Natural killer cell treated with Interleukin-12 subunit alpha and Interleukin-12 subunit beta and Interleukin-15 and Interleukin-18, amount 100 ng/mL, for 72 hours (primary cell): ENCODE results near the gene UBE2QL1. TPM values are rescaled to one million over a fixed set of nuclear protein-coding genes. Genes with fewer than 3 reads are reported as not detected.
A peak's percentile ranks its signal among the peaks of the same experiment; 100 is the strongest.

Experiments
- ATAC-seq, 2 donors: fragments of 150-1000 bp; cut with Tn5 transposase in 1 of 2; sonication (Bioruptor Pico), chemical (Tn5 transposase) in 1 of 2; 2 replicates each; pipeline ENCODE4 v1.10.0; 2021
- DNase-seq: peaks from one replicate; pipeline ENCODE4 v3.0.0; 2022; ENCODE audit warnings: low spot score
- H3K27ac Mint-ChIP-seq, 2 donors: 1 replicate in 1 of 2; 2 replicates in 1 of 2; pipeline ENCODE4 v1.8.0; 2022; ENCODE audit warnings: mixed read lengths in 2 of 2, mild to moderate bottlenecking in 1 of 2, moderate library complexity in 1 of 2
- H3K27me3 Mint-ChIP-seq, 2 donors: 1 replicate in 1 of 2; 2 replicates in 1 of 2; pipeline ENCODE4 v1.8.0; 2022; ENCODE audit warnings: mixed read lengths in 2 of 2
- H3K36me3 Mint-ChIP-seq: one replicate; pipeline ENCODE4 v1.8.0; 2022; ENCODE audit warnings: mixed read lengths
- H3K4me1 Mint-ChIP-seq, 2 donors: 1 replicate in 1 of 2; 2 replicates in 1 of 2; pipeline ENCODE4 v1.8.0; 2022; ENCODE audit warnings: low read depth in 2 of 2, mixed read lengths in 2 of 2, mild to moderate bottlenecking in 1 of 2
- H3K4me3 Mint-ChIP-seq: one replicate; pipeline ENCODE4 v1.8.0; 2022; ENCODE audit warnings: mixed read lengths
- H3K9me3 Mint-ChIP-seq: 2 replicates; pipeline ENCODE4 v1.8.0; 2022; ENCODE audit warnings: mixed read lengths
- total RNA-seq, 2 donors: library from RNA; stranded (reverse); gene quantifications; one replicate each; pipeline ENCODE4 v1.2.3, GENCODE V29; 2022

The UBE2QL1 gene
- total RNA-seq, 2 donors from 2014 or later: not detected

DNA sequence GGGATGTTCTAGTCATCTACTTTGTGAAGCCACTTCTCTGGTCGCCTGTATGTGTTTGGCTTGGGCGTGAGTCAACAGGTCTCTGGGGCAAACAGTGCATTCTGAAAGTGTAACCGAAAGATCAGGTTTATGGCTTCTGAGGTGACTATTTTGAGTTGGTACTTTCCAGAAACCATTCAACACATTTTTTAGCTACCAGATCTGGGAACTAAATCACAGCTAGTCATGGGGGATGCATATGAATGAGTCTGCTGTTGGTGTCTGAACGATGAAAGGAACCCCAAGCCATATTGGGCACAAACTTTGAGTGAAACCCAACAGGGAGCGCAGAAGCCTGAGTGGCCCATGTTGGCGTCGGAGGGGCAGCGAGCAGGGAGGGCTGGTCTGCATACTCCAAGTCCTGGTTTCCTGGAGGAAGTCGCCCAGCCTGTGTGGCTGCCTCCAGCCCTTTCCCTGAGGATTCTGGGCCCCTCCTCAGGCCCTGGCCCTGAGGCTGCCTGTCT is 35.3 kb downstream of the UBE2QL1 start:
- Mint-ChIP-seq H3K4me3 (no peak overlapping the region), H3K27me3 (peaks cover 11 to 19% of the 10 kb centered on the region in 2 donors), H3K9me3 (no peaks in the 10 kb centered on the region), H3K27ac (no peak overlapping the region), H3K36me3 (no peaks in the 10 kb centered on the region), H3K4me1 (no peaks in the 10 kb centered on the region)
- ATAC-seq: peak in 1 of 2 donors; percentile 53
- DNase-seq: peak; percentile 58

DNA sequence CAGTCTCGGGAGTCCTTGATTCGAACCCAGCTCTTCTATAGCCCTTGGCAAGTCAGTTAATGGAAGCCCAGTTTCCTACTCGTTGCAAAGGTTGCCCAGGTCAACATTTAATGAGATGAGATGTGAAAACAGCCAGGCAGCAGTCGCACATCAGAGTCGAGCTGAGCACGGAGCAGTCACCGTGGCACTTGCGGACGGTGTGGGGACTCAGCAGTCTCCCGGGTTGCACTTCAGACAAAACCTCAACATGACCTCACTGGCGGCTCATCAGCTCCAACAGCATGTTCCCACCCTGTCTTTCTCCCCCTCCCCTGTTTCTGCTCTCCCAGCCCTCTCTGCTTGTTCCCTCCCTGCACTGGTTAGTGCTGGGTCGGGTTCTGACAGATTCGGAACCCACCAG is 35.8 kb downstream of the UBE2QL1 start:
- Mint-ChIP-seq H3K27ac (no peak overlapping the region), H3K27me3 (peaks cover 11 to 19% of the 10 kb centered on the region in 2 donors), H3K36me3 (no peaks in the 10 kb centered on the region), H3K4me1 (no peaks in the 10 kb centered on the region), H3K9me3 (no peaks in the 10 kb centered on the region), H3K4me3 (no peak overlapping the region)
- ATAC-seq: no peak
- peak; percentile 22 for DNase-seq

DNA sequence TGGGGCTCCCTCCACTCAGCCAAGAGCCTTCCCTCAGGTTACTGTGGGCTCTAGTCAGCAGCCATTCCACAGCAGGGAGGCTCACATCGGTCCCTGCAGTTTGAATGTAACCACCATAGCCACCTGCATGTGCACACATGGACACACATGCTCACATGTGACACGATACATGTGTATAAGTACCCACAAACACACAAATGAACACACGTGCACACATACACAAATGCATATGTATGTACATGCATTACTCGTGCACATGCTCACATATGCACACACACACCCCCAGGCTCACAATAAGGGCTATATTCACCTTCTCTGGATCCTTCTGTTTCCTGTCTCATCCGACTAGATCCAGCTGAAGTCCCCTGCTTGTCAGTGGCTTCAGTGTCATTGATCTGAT is 36.2 kb downstream of the UBE2QL1 start:
- Mint-ChIP-seq H3K27ac (no peak overlapping the region), H3K4me3 (no peak overlapping the region), H3K27me3 (peaks cover 11 to 19% of the 10 kb centered on the region in 2 donors), H3K4me1 (no peaks in the 10 kb centered on the region), H3K9me3 (no peaks in the 10 kb centered on the region), H3K36me3 (no peaks in the 10 kb centered on the region)
- DNase-seq (peak; percentile 23), ATAC-seq (no peak)

DNA sequence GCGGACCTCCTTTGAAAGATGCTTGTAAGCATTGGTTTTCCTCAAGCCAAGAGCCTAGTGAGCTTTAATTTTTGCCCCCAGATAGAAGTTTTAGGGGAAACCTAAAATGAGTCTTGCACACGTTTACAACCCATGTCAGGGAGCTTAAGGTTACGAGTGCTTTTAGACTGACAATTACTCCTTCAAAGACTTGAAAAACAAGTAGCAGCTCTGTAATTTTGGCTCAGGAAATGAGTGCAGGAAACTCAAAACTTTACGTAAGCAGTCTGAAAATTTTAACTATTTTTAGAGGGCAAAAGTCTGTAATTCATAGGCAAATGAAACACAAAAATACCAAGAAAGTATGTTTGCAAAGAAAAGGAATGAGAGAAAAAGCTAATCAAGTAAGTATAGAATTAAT is 36.8 kb downstream of the UBE2QL1 start:
- Mint-ChIP-seq H3K4me3 (no peak overlapping the region), H3K27me3 (peaks cover 11 to 19% of the 10 kb centered on the region in 2 donors), H3K36me3 (no peaks in the 10 kb centered on the region), H3K4me1 (no peaks in the 10 kb centered on the region), H3K27ac (no peak overlapping the region), H3K9me3 (no peaks in the 10 kb centered on the region)
- DNase-seq (no peak), ATAC-seq (no peak)

DNA sequence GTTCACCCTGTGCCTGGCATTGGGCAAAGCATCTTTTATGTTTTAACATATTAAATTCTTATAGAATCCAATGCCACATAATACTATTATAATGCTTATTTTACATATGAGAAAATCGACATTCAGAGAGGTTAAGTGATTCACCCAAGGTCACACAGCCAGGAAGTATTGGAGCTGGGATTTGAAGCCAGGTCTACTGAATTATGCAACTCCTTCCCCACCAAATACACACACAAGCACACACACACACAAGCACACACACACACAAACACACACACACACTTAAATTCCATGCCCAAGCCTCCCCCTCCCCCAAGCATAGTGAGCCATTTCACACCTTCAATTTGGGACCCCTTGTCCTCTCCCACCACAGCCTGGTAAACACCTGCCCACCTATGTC is 37.4 kb downstream of the UBE2QL1 start:
- no peaks in the 10 kb centered on the region for H3K9me3 Mint-ChIP-seq
- H3K4me1 Mint-ChIP-seq: no peaks in the 10 kb centered on the region
- peaks cover 11 to 19% of the 10 kb centered on the region in 2 donors for H3K27me3 Mint-ChIP-seq
- no peaks in the 10 kb centered on the region for H3K36me3 Mint-ChIP-seq
- H3K27ac Mint-ChIP-seq: no peak overlapping the region
- DNase-seq (no peak), ATAC-seq (no peak)
- no peak overlapping the region for H3K4me3 Mint-ChIP-seq

DNA sequence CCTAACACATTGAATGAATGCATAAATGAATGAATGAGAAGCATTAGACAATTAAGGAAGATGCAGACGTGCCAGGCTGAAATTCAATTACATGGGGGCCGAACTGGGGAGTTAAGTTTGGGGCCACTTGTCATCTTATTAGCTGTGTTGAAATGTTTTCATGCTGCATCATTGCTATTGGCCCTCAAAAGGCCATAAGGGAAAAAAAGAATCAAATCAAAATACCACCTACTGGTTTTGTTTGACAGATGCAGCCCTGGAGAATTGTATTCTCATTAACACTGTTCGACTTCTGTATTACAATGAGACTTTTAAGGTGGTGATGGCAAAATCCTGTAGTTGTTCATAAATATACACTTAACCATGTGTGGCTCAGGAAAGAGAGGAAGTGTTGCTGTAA is 38.4 kb downstream of the UBE2QL1 start:
- H3K36me3 Mint-ChIP-seq: no peaks in the 10 kb centered on the region
- peaks cover 12 to 19% of the 10 kb centered on the region in 2 donors for H3K27me3 Mint-ChIP-seq
- no peaks in the 10 kb centered on the region for H3K4me1 Mint-ChIP-seq
- ATAC-seq: no peak
- no peak overlapping the region for H3K27ac Mint-ChIP-seq
- no peak overlapping the region for H3K4me3 Mint-ChIP-seq
- no peaks in the 10 kb centered on the region for H3K9me3 Mint-ChIP-seq
- no peak for DNase-seq

DNA sequence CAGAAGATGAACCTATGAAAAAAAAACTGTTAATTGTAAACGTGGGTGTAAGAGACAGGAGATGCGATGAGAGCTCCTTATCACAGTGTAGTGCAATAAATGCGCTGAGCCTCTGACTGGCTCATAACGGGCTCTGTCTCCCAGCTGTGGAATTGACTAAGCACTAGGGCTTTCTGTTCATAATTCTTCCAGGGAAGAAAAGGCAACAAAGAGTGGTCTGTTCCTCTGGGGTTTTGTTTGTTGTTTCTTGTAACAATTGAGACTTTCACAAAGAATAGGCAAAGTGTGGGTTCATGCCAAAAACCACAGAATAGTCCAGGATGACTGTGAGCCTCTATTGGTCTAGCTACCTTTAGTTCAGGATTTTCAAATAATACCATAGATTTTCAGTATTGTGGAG is 39.4 kb downstream of the UBE2QL1 start:
- no peaks in the 10 kb centered on the region for H3K4me1 Mint-ChIP-seq
- H3K27ac Mint-ChIP-seq: no peak overlapping the region
- H3K36me3 Mint-ChIP-seq: no peaks in the 10 kb centered on the region
- ATAC-seq (no peak), DNase-seq (peak; percentile 22)
- H3K27me3 Mint-ChIP-seq: peaks cover 15 to 19% of the 10 kb centered on the region in 2 donors
- no peak overlapping the region for H3K4me3 Mint-ChIP-seq
- no peaks in the 10 kb centered on the region for H3K9me3 Mint-ChIP-seq

DNA sequence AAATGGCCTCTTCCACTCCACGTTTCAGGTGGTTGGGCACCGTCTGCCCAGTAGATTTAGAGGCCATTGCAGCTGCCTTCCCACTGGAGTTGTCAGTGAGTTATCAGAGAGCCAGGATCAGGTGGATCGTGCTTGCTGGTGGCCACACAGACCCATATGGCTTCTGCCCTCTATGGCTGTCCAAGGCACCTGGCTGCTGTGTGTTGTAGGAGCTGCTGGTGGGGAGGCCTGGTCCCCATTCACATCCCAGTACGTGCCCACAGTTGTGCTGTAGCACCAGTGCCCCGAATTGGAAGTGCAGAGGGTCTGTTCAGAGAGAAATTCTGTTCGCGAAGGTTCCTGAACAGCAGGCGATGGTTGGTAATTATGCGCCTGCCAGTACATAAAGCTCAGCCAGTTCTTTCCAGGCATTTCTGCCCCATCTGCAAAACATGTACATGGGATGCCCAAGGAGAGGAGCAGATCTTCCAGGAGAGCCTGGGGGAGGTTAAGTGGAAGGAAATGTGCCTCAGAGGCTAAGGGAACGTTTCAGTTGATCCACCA is 41.1 kb downstream of the UBE2QL1 start:
- Mint-ChIP-seq H3K27ac (no peak overlapping the region), H3K36me3 (no peaks in the 10 kb centered on the region), H3K4me1 (no peaks in the 10 kb centered on the region), H3K4me3 (no peak overlapping the region), H3K27me3 (peaks cover 21 to 24% of the 10 kb centered on the region in 2 donors), H3K9me3 (no peaks in the 10 kb centered on the region)
- DNase-seq (no peak), ATAC-seq (no peak)

DNA sequence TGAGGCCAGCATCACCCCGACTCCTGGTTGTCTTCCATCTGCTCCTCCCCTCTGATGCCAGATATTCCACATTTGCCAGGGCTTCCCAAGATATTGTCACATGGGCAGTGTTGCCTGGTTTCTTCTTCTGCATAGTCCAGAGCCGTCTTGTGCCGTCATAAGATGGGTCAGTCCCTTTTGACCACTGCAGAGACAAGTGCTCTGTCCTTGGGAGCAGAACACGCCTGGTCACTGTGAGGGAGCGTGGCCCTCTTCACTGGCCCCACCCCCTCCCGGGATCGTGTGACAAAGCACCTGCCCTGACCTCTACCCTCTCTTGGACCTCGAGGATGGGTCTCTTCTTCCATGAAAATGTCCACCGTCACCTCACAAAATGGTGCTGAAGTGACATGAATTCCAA is 41.6 kb downstream of the UBE2QL1 start:
- no peaks in the 10 kb centered on the region for H3K4me1 Mint-ChIP-seq
- peaks cover 21 to 28% of the 10 kb centered on the region in 2 donors for H3K27me3 Mint-ChIP-seq
- H3K27ac Mint-ChIP-seq: no peak overlapping the region
- DNase-seq: peak; percentile 16
- H3K9me3 Mint-ChIP-seq: no peaks in the 10 kb centered on the region
- ATAC-seq: no peak
- no peak overlapping the region for H3K4me3 Mint-ChIP-seq
- no peaks in the 10 kb centered on the region for H3K36me3 Mint-ChIP-seq

DNA sequence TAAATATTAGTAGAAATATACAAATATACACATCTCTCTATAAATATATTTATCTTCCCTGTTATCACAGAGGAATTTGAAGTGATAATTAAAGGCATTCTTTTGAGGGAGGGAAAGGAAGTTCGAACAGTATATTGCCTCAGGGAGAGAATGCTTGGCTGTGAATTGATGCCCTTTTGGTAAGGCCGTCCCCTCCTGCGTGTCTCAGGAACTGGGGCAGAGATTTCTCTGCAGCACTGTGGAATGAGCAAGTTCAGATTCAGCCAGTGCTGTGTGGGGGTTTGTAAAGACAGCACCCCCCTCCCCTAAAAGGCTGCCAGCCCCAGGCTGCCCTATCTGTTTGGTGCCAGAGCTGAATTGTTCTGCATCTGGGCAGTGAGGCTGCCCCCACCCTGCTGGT is 42.0 kb downstream of the UBE2QL1 start:
- Mint-ChIP-seq H3K4me3 (no peak overlapping the region), H3K27ac (no peak overlapping the region), H3K36me3 (no peaks in the 10 kb centered on the region), H3K9me3 (no peaks in the 10 kb centered on the region), H3K27me3 (peaks cover 22 to 28% of the 10 kb centered on the region in 2 donors), H3K4me1 (no peaks in the 10 kb centered on the region)
- no peak for DNase-seq
- ATAC-seq: no peak

DNA sequence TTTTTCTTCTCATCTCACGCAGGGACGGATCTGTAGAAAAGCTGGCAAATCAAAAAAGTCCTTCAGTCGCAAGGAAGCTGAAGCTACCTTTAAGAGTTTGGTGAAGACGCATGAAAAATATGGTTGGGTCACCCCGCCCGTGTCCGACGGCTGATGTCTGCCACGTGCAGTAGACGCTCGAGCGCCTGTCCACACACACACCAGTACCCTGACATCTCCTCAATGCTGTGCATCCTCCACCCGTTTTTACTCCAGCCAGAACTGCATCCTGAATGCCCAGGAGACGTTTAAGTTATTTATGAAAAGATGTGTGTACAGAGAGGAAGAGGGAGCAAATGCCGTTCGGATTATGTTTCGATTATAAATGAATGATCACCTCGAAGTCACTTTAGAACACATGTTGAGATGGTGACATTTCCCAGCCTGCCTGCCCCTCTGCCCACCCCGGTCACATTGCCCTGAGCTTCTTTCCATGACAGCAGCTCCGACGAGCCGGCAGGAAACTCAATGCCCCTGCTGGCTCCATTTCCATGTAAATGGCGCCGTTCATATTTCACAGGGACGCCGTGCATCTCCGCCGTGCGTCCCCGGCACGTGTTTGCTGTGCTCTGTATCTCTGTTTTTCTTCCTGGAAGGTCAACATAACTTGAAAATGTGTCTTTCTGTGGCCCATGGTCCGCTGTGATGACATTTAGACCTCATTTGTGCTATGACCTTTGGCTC is 42.7 kb downstream of the UBE2QL1 start:
- Mint-ChIP-seq H3K27me3 (peaks cover 22 to 25% of the 10 kb centered on the region in 2 donors), H3K36me3 (no peaks in the 10 kb centered on the region), H3K9me3 (no peaks in the 10 kb centered on the region), H3K27ac (no peak overlapping the region), H3K4me3 (no peak overlapping the region), H3K4me1 (no peaks in the 10 kb centered on the region)
- DNase-seq: peak; percentile 32
- ATAC-seq: no peak

DNA sequence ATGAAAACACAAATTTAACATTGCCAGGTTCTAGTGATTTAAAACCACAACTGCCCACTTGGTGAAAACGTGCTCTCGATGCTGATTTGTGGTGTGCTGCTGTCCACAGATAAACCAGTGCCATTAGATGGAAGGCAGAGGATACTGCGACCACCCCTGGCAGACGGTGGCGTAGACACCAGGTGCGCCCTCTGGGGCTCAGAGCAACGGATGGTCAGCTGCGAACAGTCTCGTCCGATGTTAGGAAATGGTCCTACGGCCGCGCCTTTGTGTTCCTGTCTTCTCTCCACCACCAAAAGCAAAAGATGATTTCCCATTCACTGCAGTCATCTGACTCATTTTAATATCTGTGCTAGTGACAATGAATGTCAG is 43.2 kb downstream of the UBE2QL1 start:
- no peak for ATAC-seq
- H3K4me3 Mint-ChIP-seq: no peak overlapping the region

DNA sequence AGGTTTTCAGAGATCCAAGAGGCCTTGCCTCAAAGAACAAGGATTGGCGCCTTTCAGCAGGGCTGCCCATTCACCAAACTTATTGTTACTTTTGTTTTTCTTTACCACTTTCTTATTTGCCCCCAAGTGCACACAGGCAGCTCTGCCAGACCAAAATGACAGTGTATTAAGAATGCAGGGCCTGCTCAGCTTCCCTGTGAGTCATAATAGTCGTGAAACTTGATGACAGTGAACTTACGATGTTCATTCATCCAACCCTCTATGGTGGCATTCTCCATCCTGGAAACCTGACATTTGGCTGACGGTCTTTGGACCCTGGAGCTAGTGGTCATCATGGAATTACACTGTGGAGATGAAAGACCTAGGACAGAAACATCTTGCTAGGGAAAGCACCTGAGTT is 44.3 kb downstream of the UBE2QL1 start:
- peaks cover 9 to 13% of the 10 kb centered on the region in 2 donors for H3K27me3 Mint-ChIP-seq
- no peak overlapping the region for H3K27ac Mint-ChIP-seq
- DNase-seq: no peak
- no peak overlapping the region for H3K4me3 Mint-ChIP-seq
- no peaks in the 10 kb centered on the region for H3K4me1 Mint-ChIP-seq
- no peaks in the 10 kb centered on the region for H3K9me3 Mint-ChIP-seq
- H3K36me3 Mint-ChIP-seq: no peaks in the 10 kb centered on the region
- no peak for ATAC-seq

More for the DNA sequence above, 43.2 kb downstream of the UBE2QL1 start:
- no peak for DNase-seq
- Mint-ChIP-seq H3K36me3 (no peaks in the 10 kb centered on the region), H3K9me3 (no peaks in the 10 kb centered on the region), H3K27me3 (peaks cover 18 to 19% of the 10 kb centered on the region in 2 donors), H3K4me1 (no peaks in the 10 kb centered on the region), H3K27ac (no peak overlapping the region)

DNA sequence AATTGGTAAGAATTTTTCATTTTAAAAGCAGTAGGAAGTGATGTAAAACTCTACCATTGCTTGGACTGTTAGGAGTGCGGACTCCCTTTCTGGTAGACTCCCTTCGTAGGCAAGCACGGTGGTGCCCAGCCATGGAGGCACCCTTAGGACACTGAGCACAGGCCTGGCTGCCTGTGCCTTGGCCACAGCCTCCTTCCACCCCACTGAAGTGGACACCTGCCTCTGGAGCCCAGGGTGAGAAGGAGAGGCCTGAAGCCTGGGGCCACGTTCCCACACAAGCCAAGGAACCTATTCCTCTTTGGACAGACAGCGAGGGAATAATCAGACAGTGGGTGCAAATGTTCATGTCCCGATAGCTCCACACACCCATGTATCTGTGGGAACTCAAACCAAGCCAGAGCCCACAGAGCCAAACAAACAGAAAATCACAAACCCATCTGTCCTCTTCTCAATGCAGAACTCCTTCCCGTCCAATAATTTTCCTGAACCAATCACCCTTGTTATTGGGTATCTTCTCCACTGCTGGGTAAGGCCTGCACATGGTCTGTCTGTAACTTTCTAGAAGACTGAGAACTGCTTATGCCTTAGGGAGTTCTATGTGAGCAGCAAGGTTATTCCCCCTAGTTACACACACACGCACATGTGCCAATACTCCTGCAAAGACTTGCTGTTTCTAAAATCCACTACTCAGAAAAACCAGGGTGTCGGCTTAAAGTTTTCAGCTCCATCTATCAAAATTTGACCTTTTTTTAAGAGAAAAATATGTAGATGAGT is 45.2 kb downstream of the UBE2QL1 start:
- Mint-ChIP-seq H3K4me3 (no peak overlapping the region), H3K36me3 (no peaks in the 10 kb centered on the region), H3K27me3 (peaks cover 9 to 13% of the 10 kb centered on the region in 2 donors), H3K9me3 (no peaks in the 10 kb centered on the region), H3K4me1 (no peaks in the 10 kb centered on the region), H3K27ac (no peak overlapping the region)
- ATAC-seq: no peak
- DNase-seq: peak; percentile 22
